Ramos (cell line): Measurements from ENCODE around the gene ACOX2.

Source experiments
- in situ Hi-C: fragments of 300-500 bp; cut with MboI; formaldehyde crosslinking; loops from one replicate; pipeline ENCODE4 v1.14.3; 2022; ENCODE audit warnings: low sequenced_read_pairs; ENCODE audit not compliant: unreplicated experiment

ACOX2 gene

GRCh38 chr3:58536501-58537411, at the start of gene ACOX2:
Gene ACOX2 (minus strand): TSS chr3:58537190. CDS start chr3:58535106, 2,084 bp downstream.
- in situ Hi-C loops = no loop called here

GRCh38 chr3:58585994-58586393, 49.0 kb upstream of the ACOX2 start:
- in situ Hi-C loops = no loop called here

- in situ Hi-C loops = no loop called here
Observed at GRCh38 chr3:58585005-58585786, 48.2 kb upstream of the ACOX2 start.

GRCh38 chr3:58584690-58585004, 47.7 kb upstream of the ACOX2 start:
- in situ Hi-C loops = no loop called here

- in situ Hi-C loops = no loop called here
Observed at GRCh38 chr3:58581328-58582091, 44.5 kb upstream of the ACOX2 start.

GRCh38 chr3:58580826-58581327, 43.9 kb upstream of the ACOX2 start:
- in situ Hi-C loops = no loop called here

- in situ Hi-C loops = no loop called here
Observed at GRCh38 chr3:58578873-58579272, 41.9 kb upstream of the ACOX2 start.

GRCh38 chr3:58577269-58577821, 40.4 kb upstream of the ACOX2 start, which contains the start of gene FAM107A:
Gene FAM107A (minus strand): TSS chr3:58577391. CDS start chr3:58569860, 7,531 bp downstream.
- in situ Hi-C loops = no loop called here

GRCh38 chr3:58576716-58577115, 39.7 kb upstream of the ACOX2 start:
- in situ Hi-C loops = no loop called here

GRCh38 chr3:58575971-58576652, 39.1 kb upstream of the ACOX2 start:
- in situ Hi-C loops = no loop called here

GRCh38 chr3:58574682-58575081, 37.7 kb upstream of the ACOX2 start:
- in situ Hi-C loops = no loop called here

- in situ Hi-C loops = no loop called here
Observed at GRCh38 chr3:58574106-58574505, 37.1 kb upstream of the ACOX2 start.

GRCh38 chr3:58573640-58574039, 36.6 kb upstream of the ACOX2 start:
- in situ Hi-C loops = no loop called here

- in situ Hi-C loops = no loop called here
Observed at GRCh38 chr3:58572634-58573230, 35.7 kb upstream of the ACOX2 start.

GRCh38 chr3:58572013-58572633, 35.1 kb upstream of the ACOX2 start:
- in situ Hi-C loops = no loop called here

- in situ Hi-C loops = no loop called here
Observed at GRCh38 chr3:58570851-58571250, 33.9 kb upstream of the ACOX2 start.

GRCh38 chr3:58569287-58570001, 32.5 kb upstream of the ACOX2 start:
- in situ Hi-C loops = no loop called here
